Mesenchymal stem cell (in vitro differentiated cells and primary cell): Measurements from ENCODE around the gene CNIH3.

Experiments used
- DNase-seq: peaks from one replicate; pipeline ENCODE4 v3.0.0-alpha.2; 2013
- H2AFZ ChIP-seq: one replicate; pipeline ENCODE4 v1.6.1; 2013; ENCODE audit warnings: low read depth, mild to moderate bottlenecking, control low read depth, inconsistent platforms, low read length, moderate library complexity
- H2AK5ac ChIP-seq: 2 replicates; pipeline ENCODE4 v1.6.1; 2013; ENCODE audit warnings: low read length, moderate library complexity, mild to moderate bottlenecking, inconsistent platforms; ENCODE audit not compliant: severe bottlenecking
- H2BK120ac ChIP-seq: one replicate; pipeline ENCODE4 v1.6.1; 2013; ENCODE audit warnings: low read depth, mild to moderate bottlenecking, inconsistent platforms, low read length, moderate library complexity
- H2BK12ac ChIP-seq, 2 experiments: one replicate each; pipeline ENCODE4 v1.6.1; 2013; ENCODE audit warnings: inconsistent platforms in 2 of 2, low read length in 2 of 2, mild to moderate bottlenecking in 2 of 2, moderate library complexity in 2 of 2, control low read depth in 1 of 2
- H2BK15ac ChIP-seq: one replicate; pipeline ENCODE4 v1.6.1; 2013; ENCODE audit warnings: mild to moderate bottlenecking, low read depth, inconsistent platforms; ENCODE audit not compliant: poor library complexity, severe bottlenecking
- H2BK5ac ChIP-seq: 2 replicates; pipeline ENCODE4 v1.6.1; 2013; ENCODE audit warnings: low read depth, mild to moderate bottlenecking, low read length, control low read depth, inconsistent platforms; ENCODE audit not compliant: poor library complexity, severe bottlenecking
- H3K14ac ChIP-seq, 2 experiments: one replicate each; pipeline ENCODE4 v1.6.1; 2013; ENCODE audit warnings: inconsistent platforms in 2 of 2, low read length in 2 of 2, control low read depth in 1 of 2, mild to moderate bottlenecking in 1 of 2, moderate library complexity in 1 of 2
- H3K18ac ChIP-seq, 2 experiments: one replicate each; pipeline ENCODE4 v1.6.1; 2013; ENCODE audit warnings: inconsistent platforms in 2 of 2, low read length in 2 of 2, control low read depth in 1 of 2, low read depth in 1 of 2, mild to moderate bottlenecking in 1 of 2
- H3K23ac ChIP-seq, 2 experiments: one replicate each; pipeline ENCODE4 v1.6.1; 2013; ENCODE audit warnings: inconsistent platforms in 2 of 2, low read length in 2 of 2, mild to moderate bottlenecking in 2 of 2, moderate library complexity in 2 of 2, control low read depth in 1 of 2
- H3K27ac ChIP-seq: 2 replicates; pipeline ENCODE4 v1.5.1; 2013; ENCODE audit warnings: mild to moderate bottlenecking, moderate library complexity, low read length, control low read depth, inconsistent platforms; ENCODE audit not compliant: poor library complexity, severe bottlenecking
- H3K27me3 ChIP-seq, 2 experiments: 2 replicates each; pipeline versions ENCODE4 v1.6.1 to v1.7.0; 2013; ENCODE audit warnings: low read length in 2 of 2, mild to moderate bottlenecking in 2 of 2, moderate library complexity in 2 of 2, control low read depth in 1 of 2, inconsistent platforms in 1 of 2; ENCODE audit not compliant: control insufficient read depth in 1 of 2, insufficient read depth in 1 of 2
- H3K36me3 ChIP-seq, 2 experiments: 2 replicates each; pipeline versions ENCODE4 v1.6.1 to v1.7.0; 2013; ENCODE audit warnings: low read length in 2 of 2, control low read depth in 1 of 2, inconsistent platforms in 1 of 2, low read depth in 1 of 2, mild to moderate bottlenecking in 1 of 2; ENCODE audit not compliant: insufficient read depth in 2 of 2, control insufficient read depth in 1 of 2
- H3K4ac ChIP-seq, 2 experiments: one replicate each; pipeline ENCODE4 v1.6.1; 2013; ENCODE audit warnings: inconsistent platforms in 2 of 2, low read length in 2 of 2, mild to moderate bottlenecking in 2 of 2, moderate library complexity in 2 of 2, control low read depth in 1 of 2, low read depth in 1 of 2
- H3K4me1 ChIP-seq: 2 replicates; pipeline ENCODE4 v1.6.1; 2013; ENCODE audit warnings: low read depth, low read length, control low read depth; ENCODE audit not compliant: control insufficient read depth, insufficient read depth
- H3K4me2 ChIP-seq: 2 replicates; pipeline ENCODE4 v1.6.1; 2013; ENCODE audit warnings: low read length, mild to moderate bottlenecking, inconsistent platforms; ENCODE audit not compliant: poor library complexity, severe bottlenecking
- H3K4me3 ChIP-seq, 2 experiments: 2 replicates each; pipeline versions ENCODE4 v1.5.1 to v1.7.0; 2013; ENCODE audit warnings: low read length in 2 of 2, mild to moderate bottlenecking in 2 of 2, control low read depth in 1 of 2, low read depth in 1 of 2; ENCODE audit not compliant: insufficient read depth in 1 of 2
- H3K79me1 ChIP-seq: replicated peaks from 2 replicates; pipeline ENCODE4 v1.6.1; 2013; ENCODE audit warnings: mild to moderate bottlenecking, control low read depth, low read length, inconsistent platforms; ENCODE audit not compliant: poor library complexity, severe bottlenecking
- H3K9ac ChIP-seq: 2 replicates; pipeline ENCODE4 v1.7.0; 2013; ENCODE audit warnings: mild to moderate bottlenecking, low read length, moderate library complexity
- H3K9me3 ChIP-seq: 2 replicates; pipeline ENCODE4 v1.7.0; 2013; ENCODE audit warnings: mild to moderate bottlenecking, low read length; ENCODE audit not compliant: control insufficient read depth
- H4K8ac ChIP-seq: one replicate; pipeline ENCODE4 v1.6.1; 2013; ENCODE audit warnings: inconsistent platforms, mild to moderate bottlenecking, low read length, moderate library complexity
- H4K91ac ChIP-seq: one replicate; pipeline ENCODE4 v1.6.1; 2013; ENCODE audit warnings: mild to moderate bottlenecking, low read length, inconsistent platforms
- WGBS: methylation state at CpG from one replicate; pipeline ENCODE4 v1.1.7; 2013; ENCODE audit warnings: mixed read lengths; 5-methylcytosine and 5-hydroxymethylcytosine counted together

Gene CNIH3

GRCh38 chr1:224783006-224783651 is 167.0 kb downstream of the CNIH3 start:
- Histone ChIP-seq H2BK15ac (no peak overlapping the region), H3K27ac (no peak overlapping the region), H3K27me3 (peaks cover 0 to 5% of the 10 kb centered on the region in 2 experiments), H3K4ac (no peak overlapping the region), H3K4me3 (no peak overlapping the region), H2AFZ (no peak overlapping the region), H3K9ac (no peak overlapping the region), H3K4me2 (no peak overlapping the region), H2BK12ac (no peak overlapping the region), H3K4me1 (no peaks in the 10 kb centered on the region), H4K8ac (no peak overlapping the region), H3K36me3 (no peaks in the 10 kb centered on the region), H3K79me1 (no peaks in the 10 kb centered on the region), H4K91ac (no peak overlapping the region), H3K23ac (no peak overlapping the region), H2BK120ac (no peak overlapping the region), H3K9me3 (no peaks in the 10 kb centered on the region), H3K14ac (no peak overlapping the region), H2AK5ac (no peak overlapping the region), H2BK5ac (no peak overlapping the region), H3K18ac (no peak overlapping the region)
- no peak for DNase-seq
- WGBS, result 93% methylated on average over 5 of the region's 5 CpGs

GRCh38 chr1:224784265-224785039 is 168.3 kb downstream of the CNIH3 start:
- Histone ChIP-seq H3K18ac (no peak overlapping the region), H3K23ac (no peak overlapping the region), H3K4me2 (no peak overlapping the region), H2BK12ac (no peak overlapping the region), H3K14ac (no peak overlapping the region), H3K4me1 (no peaks in the 10 kb centered on the region), H2AFZ (no peak overlapping the region), H3K27ac (no peak overlapping the region), H3K4me3 (no peak overlapping the region), H4K91ac (no peak overlapping the region), H2AK5ac (no peak overlapping the region), H2BK5ac (no peak overlapping the region), H3K36me3 (no peaks in the 10 kb centered on the region), H3K79me1 (no peaks in the 10 kb centered on the region), H2BK15ac (no peak overlapping the region), H2BK120ac (no peak overlapping the region), H3K27me3 (peaks cover 0 to 9% of the 10 kb centered on the region in 2 experiments), H3K9me3 (no peaks in the 10 kb centered on the region), H3K4ac (no peak overlapping the region), H4K8ac (no peak overlapping the region), H3K9ac (peak overlapping the region; percentile 34)
- peak; percentile 38 for DNase-seq
- 63% methylated on average over 4 of the region's 4 CpGs for WGBS

GRCh38 chr1:224785040-224785328 is 168.9 kb downstream of the CNIH3 start:
- no peak overlapping the region for H3K4me2 ChIP-seq
- H3K4me3 ChIP-seq, result no peak overlapping the region
- no peak overlapping the region for H2AK5ac ChIP-seq
- no peak overlapping the region for H3K4ac ChIP-seq
- H2AFZ ChIP-seq, result no peak overlapping the region
- no peaks in the 10 kb centered on the region for H3K36me3 ChIP-seq
- H3K9ac ChIP-seq, result peak overlapping the region; percentile 34
- no peak overlapping the region for H2BK15ac ChIP-seq
- no peaks in the 10 kb centered on the region for H3K4me1 ChIP-seq
- H3K18ac ChIP-seq, result no peak overlapping the region
- H2BK120ac ChIP-seq, result no peak overlapping the region
- no peaks in the 10 kb centered on the region for H3K79me1 ChIP-seq
- peaks cover 0 to 12% of the 10 kb centered on the region in 2 experiments for H3K27me3 ChIP-seq
- H3K9me3 ChIP-seq, result no peaks in the 10 kb centered on the region
- H3K23ac ChIP-seq, result no peak overlapping the region
- H2BK12ac ChIP-seq, result no peak overlapping the region
- WGBS, result no CpG with 5 or more reads among the region's 2 CpGs
- no peak overlapping the region for H4K8ac ChIP-seq
- no peak overlapping the region for H3K27ac ChIP-seq
- no peak overlapping the region for H2BK5ac ChIP-seq
- H4K91ac ChIP-seq, result no peak overlapping the region
- no peak overlapping the region for H3K14ac ChIP-seq
- peak; percentile 26 for DNase-seq

- H3K4me1 ChIP-seq, result no peaks in the 10 kb centered on the region
Observed at GRCh38 chr1:224785622-224786021, 169.5 kb downstream of the CNIH3 start.

More at GRCh38 chr1:224785622-224786021, 169.5 kb downstream of the CNIH3 start:
- no peak overlapping the region for H3K9ac ChIP-seq
- no peak overlapping the region for H2BK12ac ChIP-seq
- no peak overlapping the region for H3K27ac ChIP-seq
- no peak overlapping the region for H3K4me3 ChIP-seq
- no peak overlapping the region for H3K4me2 ChIP-seq
- WGBS, result 95% methylated on average over 3 of the region's 3 CpGs
- no peak overlapping the region for H3K23ac ChIP-seq
- H2AK5ac ChIP-seq, result no peak overlapping the region
- H3K79me1 ChIP-seq, result no peaks in the 10 kb centered on the region
- H4K91ac ChIP-seq, result no peak overlapping the region
- no peak overlapping the region for H3K18ac ChIP-seq
- no peak overlapping the region for H2AFZ ChIP-seq
- no peak overlapping the region for H4K8ac ChIP-seq
- H3K36me3 ChIP-seq, result no peaks in the 10 kb centered on the region
- peaks cover 0 to 12% of the 10 kb centered on the region in 2 experiments for H3K27me3 ChIP-seq
- no peak overlapping the region for H3K4ac ChIP-seq
- no peak overlapping the region for H2BK5ac ChIP-seq
- no peaks in the 10 kb centered on the region for H3K9me3 ChIP-seq
- no peak overlapping the region for H3K14ac ChIP-seq
- H2BK120ac ChIP-seq, result no peak overlapping the region
- H2BK15ac ChIP-seq, result no peak overlapping the region
- DNase-seq, result no peak
